H1 (cell line): ENCODE measurements around the gene GPR17. TPM values are rescaled to one million over a fixed set of nuclear protein-coding genes. Genes with fewer than 3 reads are reported as not detected.

Experiments
- CTCF ChIA-PET: fragments of 300-600 bp; sonication (Branson Sonifier 250); formaldehyde crosslinking; loops from one replicate; lab custom pipeline; 2021; ENCODE audit not compliant: partially characterized antibody; lab: Charles Lee
- POLR2A ChIA-PET: fragments of 300-600 bp; sonication (Branson Sonifier 250); formaldehyde crosslinking; loops from one replicate; lab custom pipeline; 2021; ENCODE audit warnings: inconsistent platforms; ENCODE audit not compliant: partially characterized antibody; lab: Charles Lee
- DNase-seq, 2 experiments: peaks; one replicate each; pipeline versions ENCODE4 v3.0.0 to v3.0.0-alpha.2; 2010 to 2022; ENCODE audit warnings: low spot score in 2 of 2, low read depth in 1 of 2, mixed read lengths in 1 of 2
- FAIRE-seq: peaks from 2 replicates; lab custom pipeline; 2011; peaks lifted over from hg19 to GRCh38; lab: Jason Lieb, UNC
- H2AFZ ChIP-seq: 2 replicates; pipeline ENCODE4 v1.8.1; 2012; ENCODE audit warnings: low read length, inconsistent platforms
- H2AK5ac ChIP-seq: 2 replicates; pipeline ENCODE4 v1.6.1; 2013; ENCODE audit warnings: low read depth, low read length
- H2BK120ac ChIP-seq: replicated peaks from 2 replicates; pipeline ENCODE3; 2013; ENCODE audit warnings: low read depth, low read length, inconsistent platforms
- H2BK12ac ChIP-seq: 2 replicates; pipeline ENCODE4 v1.6.1; 2013; ENCODE audit warnings: low read depth, low read length
- H2BK15ac ChIP-seq: 2 replicates; pipeline ENCODE4 v1.6.1; 2013; ENCODE audit warnings: low read length
- H2BK20ac ChIP-seq: 2 replicates; pipeline ENCODE4 v1.6.1; 2013; ENCODE audit warnings: low read length
- H2BK5ac ChIP-seq: 2 replicates; pipeline ENCODE4 v1.6.1; 2013; ENCODE audit warnings: low read depth, low read length
- H3K14ac ChIP-seq: 2 replicates; pipeline ENCODE4 v1.6.1; 2013; ENCODE audit warnings: inconsistent platforms; ENCODE audit not compliant: insufficient read length
- H3K18ac ChIP-seq: 2 replicates; pipeline ENCODE4 v1.6.1; 2013; ENCODE audit warnings: low read length; ENCODE audit errors: extremely low read depth
- H3K23ac ChIP-seq: 2 replicates; pipeline ENCODE4 v1.6.1; 2013; ENCODE audit warnings: inconsistent platforms; ENCODE audit not compliant: insufficient read length
- H3K23me2 ChIP-seq: 2 replicates; pipeline ENCODE4 v1.6.1; 2013; ENCODE audit warnings: low read depth, low read length
- H3K27ac ChIP-seq: 2 replicates; pipeline ENCODE4 v1.6.1; 2011; ENCODE audit warnings: low read depth, low read length, inconsistent platforms
- H3K27me3 ChIP-seq, 4 experiments: replicated peaks in 1 of 4; 1 replicate in 1 of 4; 2 replicates in 3 of 4; pipeline versions ENCODE4 v1.6.1 to v1.8.1; 2011 to 2013; ENCODE audit warnings: low read length in 3 of 4, mild to moderate bottlenecking in 3 of 4, inconsistent platforms in 2 of 4, mixed read lengths in 2 of 4, moderate library complexity in 1 of 4; ENCODE audit not compliant: control insufficient read depth in 3 of 4, insufficient read depth in 3 of 4; ENCODE audit errors: extremely low read depth in 1 of 4
- H3K36me3 ChIP-seq, 4 experiments: 2 replicates each; pipeline versions ENCODE4 v1.6.1 to v1.8.1; 2011 to 2013; ENCODE audit warnings: mild to moderate bottlenecking in 4 of 4, low read length in 3 of 4, moderate library complexity in 2 of 4, control low read depth in 1 of 4, inconsistent platforms in 1 of 4; ENCODE audit not compliant: insufficient read depth in 4 of 4, control insufficient read depth in 2 of 4
- H3K4ac ChIP-seq: replicated peaks from 2 replicates; pipeline ENCODE3; 2013; ENCODE audit warnings: low read length, low read depth, mixed read lengths, inconsistent platforms; ENCODE audit not compliant: insufficient read length
- H3K4me1 ChIP-seq, 4 experiments: replicated peaks in 1 of 4; 1 replicate in 1 of 4; 2 replicates in 3 of 4; pipeline versions ENCODE4 v1.6.1 to v1.8.1; 2011 to 2013; ENCODE audit warnings: low read length in 3 of 4, inconsistent platforms in 2 of 4, mixed read lengths in 1 of 4; ENCODE audit not compliant: insufficient read depth in 4 of 4, control insufficient read depth in 3 of 4
- H3K4me2 ChIP-seq, 2 experiments: 2 replicates each; pipeline versions ENCODE4 v1.6.1 to v1.8.1; 2011 to 2013; ENCODE audit warnings: low read depth in 2 of 2, low read length in 2 of 2, control low read depth in 1 of 2, inconsistent platforms in 1 of 2, mild to moderate bottlenecking in 1 of 2; ENCODE audit not compliant: insufficient read depth in 1 of 2
- H3K4me3 ChIP-seq, 4 experiments: fragments of 200-600, 300-600 bp in 1 of 4; sonication (generic), shearing (Covaris generic), sonication (Bioruptor Twin) in 1 of 4; 2 replicates each; pipeline versions ENCODE4 v1.5.1 to v1.8.1; 2011 to 2016; ENCODE audit warnings: low read length in 4 of 4, low read depth in 3 of 4, control low read depth in 2 of 4, inconsistent platforms in 2 of 4, mild to moderate bottlenecking in 2 of 4, mixed read lengths in 1 of 4, moderate library complexity in 1 of 4; ENCODE audit not compliant: insufficient read depth in 2 of 4; ENCODE audit errors: extremely low read depth in 1 of 4
- H3K56ac ChIP-seq: replicated peaks from 2 replicates; pipeline ENCODE3; 2013; ENCODE audit warnings: low read depth, mild to moderate bottlenecking, mixed read lengths, low read length, inconsistent platforms; ENCODE audit not compliant: insufficient read length
- H3K79me1 ChIP-seq: 2 replicates; pipeline ENCODE4 v1.6.1; 2013; ENCODE audit warnings: low read depth, low read length, control low read depth
- H3K79me2 ChIP-seq, 2 experiments: 2 replicates each; pipeline versions ENCODE4 v1.6.1 to v1.8.1; 2012 to 2013; ENCODE audit warnings: low read length in 2 of 2, mild to moderate bottlenecking in 2 of 2, inconsistent platforms in 1 of 2; ENCODE audit not compliant: insufficient read depth in 2 of 2, control insufficient read depth in 1 of 2
- H3K9ac ChIP-seq, 4 experiments: replicated peaks in 1 of 4; 1 replicate in 1 of 4; 2 replicates in 3 of 4; pipeline versions ENCODE4 v1.6.1 to v1.8.1; 2011 to 2013; ENCODE audit warnings: low read depth in 3 of 4, low read length in 3 of 4, control low read depth in 2 of 4, mild to moderate bottlenecking in 2 of 4, moderate library complexity in 2 of 4, inconsistent platforms in 1 of 4; ENCODE audit errors: extremely low read depth in 1 of 4
- H3K9me3 ChIP-seq, 2 experiments: 2 replicates each; pipeline versions ENCODE4 v1.6.1 to v1.8.1; 2012 to 2013; ENCODE audit warnings: mild to moderate bottlenecking in 2 of 2, moderate library complexity in 2 of 2, control low read depth in 1 of 2, inconsistent platforms in 1 of 2, low read depth in 1 of 2, low read length in 1 of 2, mixed read lengths in 1 of 2; ENCODE audit not compliant: insufficient read depth in 2 of 2
- H4K20me1 ChIP-seq, 2 experiments: replicated peaks in 1 of 2; 2 replicates each; pipeline versions ENCODE3 to v1.8.1; 2011 to 2013; ENCODE audit warnings: inconsistent platforms in 2 of 2, low read length in 2 of 2, mild to moderate bottlenecking in 1 of 2; ENCODE audit not compliant: insufficient read depth in 2 of 2, control insufficient read depth in 1 of 2
- H4K5ac ChIP-seq: 2 replicates; pipeline ENCODE4 v1.6.1; 2013; ENCODE audit warnings: low read length, low read depth, mixed read lengths, inconsistent platforms; ENCODE audit not compliant: insufficient read length
- H4K8ac ChIP-seq: 2 replicates; pipeline ENCODE4 v1.8.0; 2013; ENCODE audit warnings: mild to moderate bottlenecking, moderate library complexity, low read length, inconsistent platforms; ENCODE audit not compliant: insufficient read depth; ENCODE audit errors: extremely low read depth
- H4K91ac ChIP-seq: replicated peaks from 2 replicates; pipeline ENCODE3; 2013; ENCODE audit warnings: low read length, mixed read lengths, inconsistent platforms; ENCODE audit not compliant: insufficient read length
- BRCA1 ChIP-seq: IDR thresholded peaks from 2 replicates; pipeline ENCODE4 v1.6.1; 2012; ENCODE audit warnings: low read depth, low read length, improper control_type of control experiment
- CTBP2 ChIP-seq: IDR thresholded peaks from 2 replicates; pipeline ENCODE4 v1.7.0; 2011; ENCODE audit warnings: borderline replicate concordance, mild to moderate bottlenecking, moderate library complexity, mixed read lengths, low read length; ENCODE audit not compliant: insufficient read depth, insufficient read length
- GTF2F1 ChIP-seq: IDR thresholded peaks from 2 replicates; pipeline ENCODE4 v1.6.1; 2012; ENCODE audit warnings: low read depth, low read length, improper control_type of control experiment, borderline replicate concordance
- KDM4A ChIP-seq: IDR thresholded peaks from one replicate; pipeline ENCODE4 v1.7.1; 2012; ENCODE audit warnings: low read depth, mild to moderate bottlenecking, moderate library complexity, low read length, inconsistent platforms; ENCODE audit not compliant: severe bottlenecking
- MAFK ChIP-seq: IDR thresholded peaks from 2 replicates; pipeline ENCODE4 v1.6.1; 2012; ENCODE audit warnings: low read depth, mild to moderate bottlenecking, improper control_type of control experiment, low read length
- NANOG ChIP-seq: IDR thresholded peaks from 2 replicates; pipeline ENCODE4 v1.6.1; 2011; ENCODE audit warnings: low read length, low read depth, mild to moderate bottlenecking, inconsistent platforms; ENCODE audit not compliant: insufficient read depth, poor library complexity, severe bottlenecking
- POU5F1 ChIP-seq: IDR thresholded peaks from 2 replicates; pipeline ENCODE4 v1.6.1; 2011; ENCODE audit warnings: low read depth, mild to moderate bottlenecking, low read length, moderate library complexity
- RXRA ChIP-seq: IDR thresholded peaks from 2 replicates; pipeline ENCODE4 v1.6.1; 2011; ENCODE audit warnings: low read depth, mild to moderate bottlenecking, low read length, moderate library complexity; ENCODE audit not compliant: insufficient read depth
- SAP30 ChIP-seq: fragments of 300-600 bp; sonication (generic); IDR thresholded peaks from 2 replicates; pipeline ENCODE4 v1.7.1; 2012; ENCODE audit warnings: low read length, moderate library complexity, mild to moderate bottlenecking, inconsistent platforms; ENCODE audit not compliant: insufficient read depth, insufficient replicate concordance
- SIN3A ChIP-seq, 2 experiments: IDR thresholded peaks in 1 of 2; conservative IDR thresholded peaks in 1 of 2; 2 replicates each; pipeline ENCODE4 v1.6.1; 2011 to 2012; ENCODE audit warnings: low read length in 2 of 2, improper control_type of control experiment in 1 of 2, low read depth in 1 of 2, mild to moderate bottlenecking in 1 of 2
- TEAD4 ChIP-seq: IDR thresholded peaks from 2 replicates; pipeline ENCODE4 v1.6.1; 2012; ENCODE audit warnings: low read depth, low read length, inconsistent platforms, mixed read lengths
- WGBS, 2 experiments: shearing (Covaris generic) in 1 of 2; methylation state at CpG; one replicate each; pipeline versions ENCODE4 v1.1.6 to v1.1.7; 2013 to 2015; ENCODE audit warnings: low lambda C conversion rate in 2 of 2, mixed read lengths in 2 of 2, inconsistent platforms in 1 of 2, low coverage in 1 of 2, missing lambda C conversion rate in 1 of 2; ENCODE audit not compliant: insufficient replicate concordance in 2 of 2, insufficient coverage in 1 of 2, insufficient read length in 1 of 2; ENCODE audit errors: extremely low coverage in 1 of 2, missing lambda C conversion rate in 1 of 2; 5-methylcytosine and 5-hydroxymethylcytosine counted together
- polyA plus RNA-seq, 7 experiments: library from polyadenylated mRNA; depleted of rRNA in 3 of 7; stranded (reverse) in 5 of 7; unstranded in 2 of 7; fragments of >200 nt in 5 of 7; fragments of 200-250 nt in 2 of 7; gene quantifications; 1 replicate in 5 of 7; 2 replicates in 1 of 7; 4 replicates in 1 of 7; pipeline versions ENCODE4 v1.2.1 to v1.2.3, GENCODE V29; 2011 to 2013; ENCODE audit warnings: missing spikeins in 2 of 7, mixed read lengths in 2 of 7
- total RNA-seq: library from RNA; stranded (reverse); fragmentation: NEBNext Ultra II Directional; extraction: Animal tissue kit (Norgen Biotek cat#: 25700); gene quantifications from 2 replicates; pipeline ENCODE4 v1.2.1, GENCODE V29; 2021

The GPR17 gene
- total and polyA plus RNA-seq, 2 of the 8 experiments (the other 6 are each of a cell fraction or from before 2014, with no cell fraction given), result 0.03 TPM; not detected in 1

GRCh38 chr2:127609818-127610217, 36.1 kb upstream of the GPR17 start:
- H3K79me2 ChIP-seq, result no peaks in the 10 kb centered on the region
- FAIRE-seq, result no peak
- no peak overlapping the region for H3K9ac ChIP-seq
- no peaks in the 10 kb centered on the region; a peak in 1 of 7 replicates for H3K4me1 ChIP-seq
- WGBS, 2 experiments, result 91% methylated on average over 8 of the region's 8 CpGs; no CpG with 5 or more reads in 1 of the 2 experiments
- no peak overlapping the region for H3K14ac ChIP-seq
- no peak overlapping the region for H4K8ac ChIP-seq
- no peak overlapping the region for H3K56ac ChIP-seq
- H4K20me1 ChIP-seq, result no peaks in the 10 kb centered on the region
- no peak overlapping the region for H3K18ac ChIP-seq
- no peaks in the 10 kb centered on the region for H3K36me3 ChIP-seq
- no peak overlapping the region for H2BK15ac ChIP-seq
- no peak overlapping the region for H2BK120ac ChIP-seq
- no peak overlapping the region for H3K23ac ChIP-seq
- no peak overlapping the region for H3K4me2 ChIP-seq
- no peak overlapping the region for H3K4me3 ChIP-seq
- no peaks in the 10 kb centered on the region for H3K23me2 ChIP-seq
- no peak overlapping the region for H2AK5ac ChIP-seq
- H2BK20ac ChIP-seq, result no peak overlapping the region
- no peak for DNase-seq
- H3K9me3 ChIP-seq, result no peaks in the 10 kb centered on the region; a peak in 2 of 4 replicates
- no peak overlapping the region for H2BK5ac ChIP-seq
- no peak overlapping the region for H2BK12ac ChIP-seq
- no peaks in the 10 kb centered on the region for H3K27me3 ChIP-seq
- CTCF ChIA-PET, result interaction anchor here (0.7 to 8.1 kb wide), 7 partner anchors 16 to 76 kb away, joined by 3 to 54 read pairs (median 3); no protein-coding TSS in a partner anchor
- no peak overlapping the region for H3K4ac ChIP-seq
- no peak overlapping the region for H2AFZ ChIP-seq
- H3K27ac ChIP-seq, result no peak overlapping the region
- no peak for TF ChIP-seq GTF2F1
- no peak for TF ChIP-seq BRCA1
- no peak for TF ChIP-seq CTBP2
- no peak for TF ChIP-seq MAFK
- no peak for TF ChIP-seq NANOG
- TF ChIP-seq SIN3A (conservative IDR thresholded peaks at IDR 0.05 in 1 of 2, IDR thresholded peaks at IDR 0.05 in 1 of 2; ENCODE audit: low read depth in 1 of 2, low read length in 2 of 2), result no peak
- TF ChIP-seq RXRA, result no peak
- no peak for TF ChIP-seq POU5F1
- TF ChIP-seq TEAD4, result no peak
- TF ChIP-seq SAP30, result no peak
- no peak for TF ChIP-seq KDM4A
- H3K79me1 ChIP-seq, result no peaks in the 10 kb centered on the region
- no peak overlapping the region for H4K5ac ChIP-seq
- no peak overlapping the region for H4K91ac ChIP-seq
- POLR2A ChIA-PET, result no interaction called here
